ENCODE measurements around the gene MLYCD.

Gene MLYCD

GRCh38 chr16:83968306-83968851 lies 69.5 kb downstream of the MLYCD start:
- H3K79me2 ChIP-seq (ENCODE audit: low read length), result no peaks in the 10 kb centered on the region
- no peaks in the 10 kb centered on the region for H3K4me1 ChIP-seq (ENCODE audit: low read length)
- H3K9ac ChIP-seq (ENCODE audit: low read length), result no peak overlapping the region
- no peaks in the 10 kb centered on the region for H3K36me3 ChIP-seq (replicated peaks; ENCODE audit: insufficient read depth, low read length)
- H3K9me2 ChIP-seq (replicated peaks; ENCODE audit: insufficient read depth, low read length), result no peaks in the 10 kb centered on the region
- H3K27ac ChIP-seq (ENCODE audit: low read length), result no peak overlapping the region
- H3F3A ChIP-seq (ENCODE audit: insufficient read depth, low read length), result no peaks in the 10 kb centered on the region
- no peaks in the 10 kb centered on the region for H4K20me1 ChIP-seq (ENCODE audit: insufficient read depth, low read length)
- TF ChIP-seq EZH2 (optimal IDR thresholded peaks at IDR 0.05; ENCODE audit: low read depth, low read length), result no peak
- TF ChIP-seq CTCF (IDR thresholded peaks at IDR 0.05; ENCODE audit: low read length), result no peak
- no peak for TF ChIP-seq EZH2phosphoT487 (IDR thresholded peaks at IDR 0.05; ENCODE audit: low read length)
- H3K9me3 ChIP-seq (replicated peaks; ENCODE audit: insufficient read depth, low read length), result no peaks in the 10 kb centered on the region
- H3K27me3 ChIP-seq (replicated peaks; ENCODE audit: insufficient read depth, low read length), result peaks cover 17% of the 10 kb centered on the region
- no peak overlapping the region for H3K4me2 ChIP-seq (ENCODE audit: low read depth, low read length)
- H3K4me3 ChIP-seq (ENCODE audit: low read length), result no peak overlapping the region
- no peak overlapping the region for H2AFZ ChIP-seq (ENCODE audit: low read length)
- DNase-seq, result no peak

- Histone ChIP-seq H3K27me3 (replicated peaks; ENCODE audit: insufficient read depth, low read length) (peaks cover 17% of the 10 kb centered on the region), H3K36me3 (replicated peaks; ENCODE audit: insufficient read depth, low read length) (no peaks in the 10 kb centered on the region), H4K20me1 (ENCODE audit: insufficient read depth, low read length) (no peaks in the 10 kb centered on the region), H3K4me1 (ENCODE audit: low read length) (no peaks in the 10 kb centered on the region), H2AFZ (ENCODE audit: low read length) (no peak overlapping the region), H3F3A (ENCODE audit: insufficient read depth, low read length) (no peaks in the 10 kb centered on the region), H3K79me2 (ENCODE audit: low read length) (no peaks in the 10 kb centered on the region), H3K27ac (ENCODE audit: low read length) (no peak overlapping the region), H3K9ac (ENCODE audit: low read length) (no peak overlapping the region), H3K4me3 (ENCODE audit: low read length) (no peak overlapping the region), H3K9me2 (replicated peaks; ENCODE audit: insufficient read depth, low read length) (no peaks in the 10 kb centered on the region), H3K4me2 (ENCODE audit: low read depth, low read length) (no peak overlapping the region), H3K9me3 (replicated peaks; ENCODE audit: insufficient read depth, low read length) (no peaks in the 10 kb centered on the region)
- no peak for TF ChIP-seq EZH2phosphoT487 (IDR thresholded peaks at IDR 0.05; ENCODE audit: low read length)
- TF ChIP-seq EZH2 (optimal IDR thresholded peaks at IDR 0.05; ENCODE audit: low read depth, low read length), result no peak
- TF ChIP-seq CTCF (IDR thresholded peaks at IDR 0.05; ENCODE audit: low read length), result no peak
- no peak for DNase-seq
Measured at GRCh38 chr16:83968891-83969649, 70.2 kb downstream of the MLYCD start.

- H3K4me2 ChIP-seq (ENCODE audit: low read depth, low read length), result no peak overlapping the region
- H3K9me2 ChIP-seq (replicated peaks; ENCODE audit: insufficient read depth, low read length), result no peaks in the 10 kb centered on the region
- H4K20me1 ChIP-seq (ENCODE audit: insufficient read depth, low read length), result no peaks in the 10 kb centered on the region
- no peaks in the 10 kb centered on the region for H3K4me1 ChIP-seq (ENCODE audit: low read length)
- H3K79me2 ChIP-seq (ENCODE audit: low read length), result no peaks in the 10 kb centered on the region
- H3K9me3 ChIP-seq (replicated peaks; ENCODE audit: insufficient read depth, low read length), result no peaks in the 10 kb centered on the region
- peaks cover 17% of the 10 kb centered on the region for H3K27me3 ChIP-seq (replicated peaks; ENCODE audit: insufficient read depth, low read length)
- TF ChIP-seq CTCF (IDR thresholded peaks at IDR 0.05; ENCODE audit: low read length) (no peak), EZH2phosphoT487 (IDR thresholded peaks at IDR 0.05; ENCODE audit: low read length) (no peak), EZH2 (optimal IDR thresholded peaks at IDR 0.05; ENCODE audit: low read depth, low read length) (no peak)
- no peak for DNase-seq
- no peak overlapping the region for H3K9ac ChIP-seq (ENCODE audit: low read length)
- H3K36me3 ChIP-seq (replicated peaks; ENCODE audit: insufficient read depth, low read length), result no peaks in the 10 kb centered on the region
- H3K4me3 ChIP-seq (ENCODE audit: low read length), result no peak overlapping the region
- H3F3A ChIP-seq (ENCODE audit: insufficient read depth, low read length), result no peaks in the 10 kb centered on the region
- H2AFZ ChIP-seq (ENCODE audit: low read length), result no peak overlapping the region
- H3K27ac ChIP-seq (ENCODE audit: low read length), result no peak overlapping the region
Measured at GRCh38 chr16:83969771-83970429, 71.0 kb downstream of the MLYCD start.

Measured in MM.1S (cell line).